B cell (primary cell): ENCODE measurements around the gene MYCN.

Source experiments
- CTCF ChIP-seq: fragments of 200-600 bp; IDR thresholded peaks from one replicate; pipeline ENCODE4 v1.8.0; 2022; ENCODE audit warnings: antibody characterized with exemption, mild to moderate bottlenecking
- EZH2 ChIP-seq: IDR thresholded peaks from 2 replicates; pipeline ENCODE4 v1.6.1; 2012; ENCODE audit warnings: borderline replicate concordance, low read depth, mild to moderate bottlenecking, moderate library complexity, low read length; ENCODE audit not compliant: insufficient read depth, poor library complexity, severe bottlenecking

GRCh38 chr2:15948704-15948957 is 8.3 kb downstream of the MYCN start:
- TF ChIP-seq CTCF = no peak
- TF ChIP-seq EZH2 = no peak
